Bronchial epithelial cell (primary cell): Measurements from ENCODE around the gene TSPO. TPM values are rescaled to one million over a fixed set of nuclear protein-coding genes. Genes with fewer than 3 reads are reported as not detected.

Source experiments
- DNase-seq: peaks from one replicate; pipeline ENCODE4 v3.0.0-alpha.2; 2010; ENCODE audit warnings: low read depth
- FAIRE-seq: peaks from 2 replicates; lab custom pipeline; 2011; peaks lifted over from hg19 to GRCh38; lab: Jason Lieb, UNC
- H3K27me3 ChIP-seq: 2 replicates; pipeline ENCODE4 v1.5.1; 2011; ENCODE audit warnings: low read length; ENCODE audit not compliant: control insufficient read depth, insufficient read depth
- H3K36me3 ChIP-seq: 2 replicates; pipeline ENCODE4 v1.5.1; 2011; ENCODE audit warnings: low read length; ENCODE audit not compliant: control insufficient read depth, insufficient read depth
- H3K4me3 ChIP-seq: 2 replicates; pipeline ENCODE4 v1.5.1; 2011; ENCODE audit warnings: mild to moderate bottlenecking, low read depth, low read length, control low read depth
- total RNA-seq: library from RNA; depleted of rRNA; stranded (reverse); fragments of >200 nt; gene quantifications from 2 replicates; pipeline ENCODE4 v1.2.1, GENCODE V29; 2014
- TF ChIP-seq, protein P1 (sequence below): IDR thresholded peaks from 2 replicates; pipeline ENCODE4 v1.5.1; 2011; ENCODE audit warnings: mild to moderate bottlenecking, moderate library complexity, low read length, control low read depth, inconsistent platforms; ENCODE audit not compliant: insufficient read depth, severe bottlenecking

TSPO gene
- total RNA-seq, 1 donor from 2014 or later, result 419 TPM

DNA sequence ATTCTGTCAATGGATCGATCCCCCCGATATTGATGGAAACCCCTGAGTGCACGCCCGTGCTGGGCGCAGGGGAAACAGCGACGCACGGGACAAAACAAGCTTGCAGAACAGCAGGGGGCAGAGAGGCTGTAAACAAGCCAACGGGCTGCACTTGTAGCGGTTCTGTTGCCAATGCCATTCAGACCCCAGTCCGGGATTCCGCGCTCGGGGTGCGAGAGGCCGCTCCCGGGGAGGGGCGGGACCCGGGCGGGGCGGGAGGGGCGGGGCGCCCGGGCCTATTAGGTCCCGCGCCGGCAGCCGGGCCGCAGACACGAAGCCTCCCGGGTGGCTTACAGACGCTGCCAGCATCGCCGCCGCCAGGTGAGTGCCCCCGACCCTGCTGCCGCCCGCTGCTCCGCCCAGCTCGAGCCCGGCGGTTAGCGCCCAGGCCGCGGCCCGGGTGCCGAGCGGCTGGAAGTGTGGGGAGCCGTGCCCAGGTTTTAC, 40.9 kb upstream of the TSPO start, which contains the start of gene BIK:
TSS of gene BIK (plus strand) at position 307 of the 483 bp plus-strand sequence. CDS start 13,273 bp downstream, outside the sequence.
- no peak for DNase-seq
- H3K36me3 ChIP-seq, result no peaks in the 10 kb centered on the region
- peaks cover 4% of the 10 kb centered on the region for H3K27me3 ChIP-seq
- FAIRE-seq, result no peak
- peak within 1 kb of the TSS; percentile 78 for H3K4me3 ChIP-seq
- TF ChIP-seq, protein P1, sequence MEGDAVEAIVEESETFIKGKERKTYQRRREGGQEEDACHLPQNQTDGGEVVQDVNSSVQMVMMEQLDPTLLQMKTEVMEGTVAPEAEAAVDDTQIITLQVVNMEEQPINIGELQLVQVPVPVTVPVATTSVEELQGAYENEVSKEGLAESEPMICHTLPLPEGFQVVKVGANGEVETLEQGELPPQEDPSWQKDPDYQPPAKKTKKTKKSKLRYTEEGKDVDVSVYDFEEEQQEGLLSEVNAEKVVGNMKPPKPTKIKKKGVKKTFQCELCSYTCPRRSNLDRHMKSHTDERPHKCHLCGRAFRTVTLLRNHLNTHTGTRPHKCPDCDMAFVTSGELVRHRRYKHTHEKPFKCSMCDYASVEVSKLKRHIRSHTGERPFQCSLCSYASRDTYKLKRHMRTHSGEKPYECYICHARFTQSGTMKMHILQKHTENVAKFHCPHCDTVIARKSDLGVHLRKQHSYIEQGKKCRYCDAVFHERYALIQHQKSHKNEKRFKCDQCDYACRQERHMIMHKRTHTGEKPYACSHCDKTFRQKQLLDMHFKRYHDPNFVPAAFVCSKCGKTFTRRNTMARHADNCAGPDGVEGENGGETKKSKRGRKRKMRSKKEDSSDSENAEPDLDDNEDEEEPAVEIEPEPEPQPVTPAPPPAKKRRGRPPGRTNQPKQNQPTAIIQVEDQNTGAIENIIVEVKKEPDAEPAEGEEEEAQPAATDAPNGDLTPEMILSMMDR, result peak; percentile 45

DNA sequence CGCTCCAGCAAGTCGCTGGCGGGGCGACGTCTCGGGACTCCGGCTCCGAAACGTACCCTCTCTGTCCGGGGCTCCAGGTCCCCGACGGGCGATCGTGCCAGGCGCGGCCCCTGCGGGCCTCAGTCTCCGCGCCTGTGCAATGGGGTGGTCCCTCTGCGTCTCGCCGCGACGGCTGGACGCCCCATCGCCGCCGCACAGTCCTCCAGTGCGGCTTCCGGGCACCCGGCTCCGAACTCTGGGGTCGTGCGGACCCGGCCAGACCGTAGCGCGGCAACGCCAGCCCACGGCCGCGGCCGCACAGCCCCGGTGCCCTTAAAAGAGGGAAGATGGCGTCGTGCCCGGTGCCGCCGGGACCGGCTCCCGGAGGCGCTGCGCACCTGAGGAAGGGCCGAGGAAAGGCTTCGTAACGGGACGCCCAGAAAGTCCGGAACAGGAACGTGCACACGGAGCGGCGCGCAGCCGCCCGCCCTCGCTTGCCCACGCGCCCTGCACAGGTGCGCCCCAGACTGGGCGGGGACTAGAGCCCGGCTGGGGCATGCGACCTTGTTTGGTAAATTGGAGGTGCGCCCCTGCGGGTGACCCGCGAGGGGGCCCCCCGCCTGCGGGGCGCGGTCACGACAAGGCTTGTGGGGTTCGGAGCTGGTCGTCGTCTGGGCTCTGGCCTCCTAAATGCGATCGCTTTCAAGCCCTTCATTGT, 40.3 kb upstream of the TSPO start:
- DNase-seq, result no peak
- peaks cover 4% of the 10 kb centered on the region for H3K27me3 ChIP-seq
- no peak for FAIRE-seq
- peak overlapping the region; percentile 78 for H3K4me3 ChIP-seq
- H3K36me3 ChIP-seq, result no peaks in the 10 kb centered on the region
- TF ChIP-seq, protein P1, result no peak

DNA sequence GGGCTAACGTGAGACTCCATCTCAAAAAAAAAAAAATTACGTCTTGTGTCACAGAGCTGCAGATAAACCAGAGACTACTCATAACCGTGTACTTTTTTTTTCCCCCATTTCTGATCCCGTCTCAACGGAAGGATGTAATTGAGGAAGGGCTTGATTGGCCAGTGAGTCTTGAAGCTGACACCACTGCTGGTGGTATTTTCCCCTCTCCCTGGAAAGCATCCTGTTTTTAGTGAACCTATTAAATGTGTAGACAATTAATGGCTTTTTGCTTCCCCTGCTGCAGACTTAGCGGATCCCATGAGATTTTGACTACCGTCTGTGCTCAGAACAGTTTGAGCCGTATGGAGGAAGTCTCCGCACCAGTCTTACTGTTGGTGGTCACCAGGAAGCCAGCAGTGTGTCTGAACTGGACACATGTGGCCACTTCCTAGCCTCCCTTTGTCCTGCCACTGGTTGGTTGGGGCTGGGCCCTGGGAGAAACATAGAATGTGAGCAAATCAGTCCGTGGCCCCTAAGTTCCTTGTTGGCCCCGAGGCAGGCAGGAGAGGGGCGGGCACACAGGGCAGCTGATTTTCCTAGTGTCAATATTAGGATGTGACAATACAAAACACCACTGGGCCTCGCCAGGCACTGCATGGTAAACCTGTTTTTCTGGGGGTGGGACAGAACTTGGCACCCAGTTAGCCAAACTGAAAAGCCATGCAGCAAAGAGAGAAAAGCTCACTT, 37.7 kb upstream of the TSPO start:
- TF ChIP-seq, protein P1, result no peak
- H3K27me3 ChIP-seq, result peaks cover 4% of the 10 kb centered on the region
- H3K36me3 ChIP-seq, result no peaks in the 10 kb centered on the region
- FAIRE-seq, result no peak
- no peak overlapping the region for H3K4me3 ChIP-seq
- no peak for DNase-seq

DNA sequence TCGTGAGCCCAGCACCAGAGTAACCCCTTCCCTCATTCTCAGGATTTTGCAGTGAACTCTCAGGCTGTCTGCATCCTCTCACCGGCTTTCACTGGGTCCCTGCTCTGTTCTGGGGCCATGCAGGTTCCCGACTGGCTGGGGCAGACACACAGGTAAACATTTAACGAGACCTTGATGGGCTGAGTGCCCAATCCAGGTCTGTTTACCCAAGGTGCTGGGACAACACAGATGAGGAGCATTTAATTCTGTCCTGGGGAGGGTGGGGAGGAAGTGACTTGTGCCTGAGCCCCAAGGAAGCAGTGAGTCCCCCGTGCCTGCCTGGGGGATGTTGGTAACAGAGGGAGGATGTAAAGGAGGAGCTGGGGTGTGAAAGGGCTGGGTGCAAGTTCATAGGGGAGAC, 36.4 kb upstream of the TSPO start:
- no peak for DNase-seq
- H3K4me3 ChIP-seq, result no peak overlapping the region
- H3K36me3 ChIP-seq, result no peaks in the 10 kb centered on the region
- TF ChIP-seq, protein P1, result no peak
- FAIRE-seq, result no peak
- H3K27me3 ChIP-seq, result peaks cover 4% of the 10 kb centered on the region

DNA sequence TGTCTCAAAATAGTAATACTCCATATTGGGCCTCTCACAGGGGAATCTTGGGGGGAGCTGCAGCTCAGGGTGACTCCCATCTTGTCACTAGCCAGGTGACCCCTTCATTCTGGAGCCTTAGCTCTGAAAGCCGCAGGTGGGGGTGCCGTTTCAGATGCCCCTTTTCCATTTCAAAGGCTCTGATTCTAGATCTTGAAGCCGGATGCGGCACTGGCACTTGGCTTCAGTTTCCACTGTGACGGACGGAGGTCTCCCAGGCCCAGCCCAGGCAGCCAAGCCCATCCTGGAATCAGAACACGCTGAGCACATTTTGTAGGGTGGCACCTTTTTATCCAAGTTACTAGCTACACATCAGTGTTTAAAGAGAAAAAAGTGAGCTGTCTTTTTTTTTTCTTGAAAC, 34.4 kb upstream of the TSPO start:
- no peak for FAIRE-seq
- no peaks in the 10 kb centered on the region for H3K36me3 ChIP-seq
- no peaks in the 10 kb centered on the region for H3K27me3 ChIP-seq
- TF ChIP-seq, protein P1, result no peak
- DNase-seq, result no peak
- H3K4me3 ChIP-seq, result no peak overlapping the region
